Epithelial cell of proximal tubule (primary cell): ENCODE measurements around the gene SPRY4. TPM values are rescaled to one million over a fixed set of nuclear protein-coding genes. Genes with fewer than 3 reads are reported as not detected.

Experiments used
- DNase-seq: peaks from one replicate; pipeline ENCODE4 v3.0.0-alpha.2; 2011; ENCODE audit warnings: low read depth
- H3K4me3 ChIP-seq: 2 replicates; pipeline ENCODE4 v1.5.1; 2011; ENCODE audit warnings: low read depth, mild to moderate bottlenecking, low read length
- total RNA-seq: library from RNA; depleted of rRNA; stranded (reverse); fragments of >200 nt; gene quantifications from 2 replicates; pipeline ENCODE4 v1.2.3, GENCODE V29; 2015
- TF ChIP-seq, protein P1 (sequence below): conservative IDR thresholded peaks from 2 replicates; pipeline ENCODE4 v1.5.1; 2012; ENCODE audit warnings: low read depth, mild to moderate bottlenecking, low read length

The SPRY4 gene
- total RNA-seq, 1 donor from 2014 or later = 19.9 TPM

GRCh38 chr5:142310803-142311202 lies 14.0 kb downstream of the SPRY4 start:
- no peak overlapping the region for H3K4me3 ChIP-seq
- TF ChIP-seq, protein P1, sequence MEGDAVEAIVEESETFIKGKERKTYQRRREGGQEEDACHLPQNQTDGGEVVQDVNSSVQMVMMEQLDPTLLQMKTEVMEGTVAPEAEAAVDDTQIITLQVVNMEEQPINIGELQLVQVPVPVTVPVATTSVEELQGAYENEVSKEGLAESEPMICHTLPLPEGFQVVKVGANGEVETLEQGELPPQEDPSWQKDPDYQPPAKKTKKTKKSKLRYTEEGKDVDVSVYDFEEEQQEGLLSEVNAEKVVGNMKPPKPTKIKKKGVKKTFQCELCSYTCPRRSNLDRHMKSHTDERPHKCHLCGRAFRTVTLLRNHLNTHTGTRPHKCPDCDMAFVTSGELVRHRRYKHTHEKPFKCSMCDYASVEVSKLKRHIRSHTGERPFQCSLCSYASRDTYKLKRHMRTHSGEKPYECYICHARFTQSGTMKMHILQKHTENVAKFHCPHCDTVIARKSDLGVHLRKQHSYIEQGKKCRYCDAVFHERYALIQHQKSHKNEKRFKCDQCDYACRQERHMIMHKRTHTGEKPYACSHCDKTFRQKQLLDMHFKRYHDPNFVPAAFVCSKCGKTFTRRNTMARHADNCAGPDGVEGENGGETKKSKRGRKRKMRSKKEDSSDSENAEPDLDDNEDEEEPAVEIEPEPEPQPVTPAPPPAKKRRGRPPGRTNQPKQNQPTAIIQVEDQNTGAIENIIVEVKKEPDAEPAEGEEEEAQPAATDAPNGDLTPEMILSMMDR = no peak
- no peak for DNase-seq

DNA sequence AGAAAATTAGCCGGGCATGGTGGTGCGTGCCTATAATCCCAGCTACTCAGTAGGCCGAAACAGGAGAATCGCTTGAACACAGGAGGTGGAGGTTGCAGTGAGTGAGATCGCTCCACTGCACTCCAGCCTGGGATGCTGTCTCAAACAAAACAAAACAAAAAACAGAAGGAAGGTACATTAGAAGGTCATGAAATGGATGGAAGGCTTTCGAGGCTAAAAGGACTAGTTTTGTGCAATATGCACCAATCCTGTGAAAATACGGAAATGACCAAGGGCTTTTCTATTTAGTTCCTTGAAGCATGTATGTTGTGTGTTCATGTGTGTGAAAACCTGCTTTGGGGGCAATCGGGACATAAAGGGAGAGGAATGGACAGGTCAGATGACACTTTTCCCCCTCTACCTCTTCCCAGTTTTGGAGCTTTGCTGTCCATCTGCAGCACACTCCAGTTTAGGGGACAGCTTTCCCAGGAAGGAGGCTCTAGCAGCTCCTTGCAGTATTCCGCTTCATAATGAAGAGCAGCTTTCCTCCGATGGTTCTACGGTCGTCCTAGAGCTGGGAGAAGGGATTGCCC lies 15.0 kb downstream of the SPRY4 start:
- no peak overlapping the region for H3K4me3 ChIP-seq
- DNase-seq = no peak
- TF ChIP-seq, protein P1 = no peak

GRCh38 chr5:142308358-142308757 lies 16.5 kb downstream of the SPRY4 start:
- no peak for DNase-seq
- H3K4me3 ChIP-seq = no peak overlapping the region
- TF ChIP-seq, protein P1 = no peak

GRCh38 chr5:142307146-142307890 lies 17.5 kb downstream of the SPRY4 start:
- DNase-seq = no peak
- TF ChIP-seq, protein P1 = no peak
- no peak overlapping the region for H3K4me3 ChIP-seq

GRCh38 chr5:142306077-142306502 lies 18.7 kb downstream of the SPRY4 start:
- H3K4me3 ChIP-seq = no peak overlapping the region
- DNase-seq = no peak
- TF ChIP-seq, protein P1 = no peak

- TF ChIP-seq, protein P1 = no peak
- no peak for DNase-seq
- H3K4me3 ChIP-seq = no peak overlapping the region
Observed at GRCh38 chr5:142305211-142305610, 19.6 kb downstream of the SPRY4 start.
